Neuron (in vitro differentiated cells): Measurements from ENCODE around the gene MCCC2.
"Not testable (repeated sequence)": the region's sequence is repeated elsewhere in the genome, so short reads cannot be mapped to it uniquely, and the experiment has no call there.

Experiments used
- H2AFZ ChIP-seq: one replicate; pipeline ENCODE4 v1.6.1; 2013; ENCODE audit warnings: low read depth, mild to moderate bottlenecking, inconsistent platforms, low read length, moderate library complexity
- H3K27me3 ChIP-seq: one replicate; pipeline ENCODE4 v1.6.1; 2013; ENCODE audit warnings: low read length; ENCODE audit not compliant: insufficient read depth
- H3K36me3 ChIP-seq: one replicate; pipeline ENCODE4 v1.6.1; 2013; ENCODE audit warnings: low read length; ENCODE audit not compliant: insufficient read depth
- H3K4me1 ChIP-seq: one replicate; pipeline ENCODE4 v1.6.1; 2013; ENCODE audit warnings: low read length; ENCODE audit not compliant: insufficient read depth
- H3K4me3 ChIP-seq: 2 replicates; pipeline ENCODE4 v1.5.1; 2013; ENCODE audit warnings: mild to moderate bottlenecking, low read length, moderate library complexity
- H3K9me3 ChIP-seq: one replicate; pipeline ENCODE4 v1.6.1; 2013; ENCODE audit warnings: low read length

The MCCC2 gene

GRCh38 chr5:71652349-71652748, 65.2 kb downstream of the MCCC2 start:
- Histone ChIP-seq H3K4me3 (no peak overlapping the region), H3K9me3 (no peaks in the 10 kb centered on the region), H3K36me3 (peaks cover 5% of the 10 kb centered on the region), H3K4me1 (no peaks in the 10 kb centered on the region), H3K27me3 (no peaks in the 10 kb centered on the region), H2AFZ (no peak overlapping the region)

DNA sequence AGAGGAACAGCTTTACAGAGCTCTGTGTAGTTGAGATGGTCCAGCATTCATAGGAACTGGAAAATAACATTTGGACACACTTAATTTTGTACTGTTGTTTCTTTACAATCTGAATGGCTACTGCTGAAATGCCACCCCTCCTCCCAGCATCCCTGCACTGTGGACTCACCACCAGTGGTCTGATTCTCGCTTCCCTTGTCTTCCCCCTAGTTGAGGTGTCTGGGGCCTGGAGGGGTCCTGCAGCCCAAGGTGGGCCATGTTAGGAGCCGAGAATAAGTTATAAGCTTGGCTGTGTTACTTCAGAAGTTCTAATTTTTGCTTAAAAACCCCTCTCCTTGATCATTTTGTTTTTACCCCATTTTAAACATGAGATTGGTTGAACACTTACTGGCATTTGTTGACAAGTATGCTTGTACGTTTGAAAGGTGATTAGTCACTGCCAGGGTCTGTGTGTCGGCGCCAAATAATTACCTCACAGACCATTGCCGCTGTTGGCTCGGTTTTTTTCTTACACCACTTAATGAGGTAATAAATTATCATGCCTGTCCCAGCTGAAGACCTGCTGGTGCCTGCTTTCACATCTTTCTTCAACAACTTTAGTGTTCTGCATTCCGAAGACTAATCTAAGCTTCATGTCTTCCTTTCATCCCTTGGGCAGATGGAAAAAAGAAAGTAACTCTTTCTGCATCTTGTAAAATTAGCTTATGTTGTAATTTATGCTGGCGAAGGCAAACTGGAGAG, 65.8 kb downstream of the MCCC2 start:
- H3K36me3 ChIP-seq = peaks cover 5% of the 10 kb centered on the region
- no peaks in the 10 kb centered on the region for H3K9me3 ChIP-seq
- no peak overlapping the region for H3K4me3 ChIP-seq
- H3K27me3 ChIP-seq = no peaks in the 10 kb centered on the region
- no peaks in the 10 kb centered on the region for H3K4me1 ChIP-seq
- H2AFZ ChIP-seq = no peak overlapping the region

- no peaks in the 10 kb centered on the region for H3K27me3 ChIP-seq
- H3K36me3 ChIP-seq = peaks cover 2% of the 10 kb centered on the region
- no peak overlapping the region for H3K4me3 ChIP-seq
- H3K4me1 ChIP-seq = no peaks in the 10 kb centered on the region
- H2AFZ ChIP-seq = no peak overlapping the region
- no peaks in the 10 kb centered on the region for H3K9me3 ChIP-seq
Measured at GRCh38 chr5:71658916-71659662, 71.9 kb downstream of the MCCC2 start.

- no peaks in the 10 kb centered on the region for H3K27me3 ChIP-seq
- no peaks in the 10 kb centered on the region for H3K4me1 ChIP-seq
- no peaks in the 10 kb centered on the region for H3K9me3 ChIP-seq
- H3K36me3 ChIP-seq = no peaks in the 10 kb centered on the region
- H2AFZ ChIP-seq = no peak overlapping the region
- H3K4me3 ChIP-seq = no peak overlapping the region
Measured at GRCh38 chr5:71662381-71662780, 75.2 kb downstream of the MCCC2 start.

- Histone ChIP-seq H3K36me3 (no peaks in the 10 kb centered on the region), H3K9me3 (no peaks in the 10 kb centered on the region), H3K27me3 (no peaks in the 10 kb centered on the region), H3K4me3 (no peak overlapping the region), H3K4me1 (no peaks in the 10 kb centered on the region), H2AFZ (no peak overlapping the region)
Measured at GRCh38 chr5:71663191-71663969, 76.2 kb downstream of the MCCC2 start.

GRCh38 chr5:71664615-71665014, 77.5 kb downstream of the MCCC2 start:
- not testable (repeated sequence) for H3K9me3 ChIP-seq, H3K36me3 ChIP-seq, H3K27me3 ChIP-seq, H2AFZ ChIP-seq, H3K4me3 ChIP-seq, H3K4me1 ChIP-seq

DNA sequence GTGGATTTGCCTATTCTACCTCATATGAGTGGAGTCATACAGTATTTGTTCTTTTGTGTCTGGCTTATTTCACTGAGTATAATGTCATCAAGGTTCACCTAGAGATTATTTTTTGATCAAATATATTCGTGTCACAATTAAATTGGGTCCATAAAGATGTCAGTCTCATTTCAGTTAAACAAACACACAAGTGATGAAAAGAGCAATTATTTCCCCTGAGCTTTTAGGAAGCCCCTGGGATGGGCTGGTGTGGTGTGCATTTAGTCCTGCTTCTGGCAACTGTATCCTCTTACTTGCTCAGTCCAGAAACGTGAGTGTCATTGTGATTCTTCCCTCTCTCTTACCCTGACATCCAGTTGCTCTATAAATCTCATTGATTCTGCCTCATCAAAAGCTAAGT, 79.2 kb downstream of the MCCC2 start:
- Histone ChIP-seq H3K36me3 (no peaks in the 10 kb centered on the region), H3K27me3 (peaks cover 2% of the 10 kb centered on the region), H2AFZ (no peak overlapping the region), H3K4me1 (no peaks in the 10 kb centered on the region), H3K9me3 (no peaks in the 10 kb centered on the region), H3K4me3 (no peak overlapping the region)

DNA sequence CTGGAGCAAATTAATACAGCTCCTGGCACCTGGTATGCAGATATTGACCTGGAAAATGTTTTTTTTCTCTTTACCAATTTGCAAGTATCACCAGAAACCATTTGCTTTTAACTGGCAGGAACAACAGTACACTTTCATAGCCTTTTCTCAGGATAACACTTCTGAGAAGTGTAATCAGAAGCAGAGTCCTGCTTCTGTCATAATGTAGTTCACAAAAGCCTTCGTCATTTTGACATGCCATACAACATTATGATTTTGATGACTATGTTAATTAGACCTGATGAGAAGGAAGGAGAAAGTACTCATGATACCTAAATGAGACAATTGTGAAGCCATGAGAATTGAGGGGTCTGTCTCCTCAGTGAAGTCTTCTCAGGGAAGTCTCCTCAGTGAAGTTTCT, 90.8 kb downstream of the MCCC2 start:
- Histone ChIP-seq H3K4me1 (no peaks in the 10 kb centered on the region), H3K4me3 (no peak overlapping the region), H3K9me3 (no peaks in the 10 kb centered on the region), H3K27me3 (peaks cover 5% of the 10 kb centered on the region), H2AFZ (no peak overlapping the region), H3K36me3 (no peaks in the 10 kb centered on the region)

DNA sequence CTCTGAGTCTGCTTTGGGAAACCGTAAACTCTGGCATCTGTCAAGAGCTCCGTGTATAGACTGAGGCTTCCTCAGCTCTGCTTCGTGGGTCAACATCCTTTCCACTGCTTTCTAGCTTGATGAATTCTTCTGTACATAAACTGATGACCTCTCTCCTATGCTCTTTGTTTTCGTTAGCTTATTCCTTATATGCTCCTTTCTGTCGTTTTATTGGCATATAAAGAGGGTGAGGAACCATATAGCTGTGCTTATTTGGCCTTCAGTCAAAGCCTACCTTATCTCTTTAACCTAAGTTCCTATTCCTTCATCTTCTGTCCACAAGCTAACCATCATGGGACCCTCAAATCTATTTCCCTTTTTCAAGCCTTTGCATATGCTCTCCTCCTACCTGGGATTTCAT, 92.6 kb downstream of the MCCC2 start:
- Histone ChIP-seq H3K36me3 (no peaks in the 10 kb centered on the region), H2AFZ (no peak overlapping the region), H3K4me1 (no peaks in the 10 kb centered on the region), H3K4me3 (no peak overlapping the region), H3K9me3 (no peaks in the 10 kb centered on the region), H3K27me3 (peaks cover 5% of the 10 kb centered on the region)

DNA sequence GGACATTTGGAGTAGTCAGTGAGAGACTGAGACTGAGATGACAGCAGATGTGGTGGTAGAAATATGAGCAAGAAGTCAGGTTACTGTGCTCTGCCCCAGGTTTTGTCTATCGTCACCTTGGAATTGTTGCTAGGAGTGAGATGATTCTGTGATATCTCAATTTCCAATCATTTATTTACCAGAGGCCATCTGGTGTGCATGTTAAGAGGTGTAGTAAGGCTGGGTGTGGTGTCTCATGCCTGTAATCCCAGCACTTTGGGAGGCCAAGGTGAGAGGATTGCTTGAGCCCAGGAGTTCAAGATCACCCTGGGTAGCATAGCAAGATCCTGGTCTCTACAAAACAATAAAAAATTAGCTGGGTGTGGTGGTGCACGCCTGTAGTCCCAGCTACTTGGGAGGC, 93.4 kb downstream of the MCCC2 start:
- peaks cover 5% of the 10 kb centered on the region for H3K27me3 ChIP-seq
- no peak overlapping the region for H3K4me3 ChIP-seq
- H3K36me3 ChIP-seq = no peaks in the 10 kb centered on the region
- no peak overlapping the region for H2AFZ ChIP-seq
- no peaks in the 10 kb centered on the region for H3K9me3 ChIP-seq
- H3K4me1 ChIP-seq = no peaks in the 10 kb centered on the region

GRCh38 chr5:71681296-71681695, 94.2 kb downstream of the MCCC2 start:
- no peak overlapping the region for H2AFZ ChIP-seq
- H3K9me3 ChIP-seq = no peaks in the 10 kb centered on the region
- H3K4me1 ChIP-seq = no peaks in the 10 kb centered on the region
- H3K27me3 ChIP-seq = peaks cover 5% of the 10 kb centered on the region
- no peaks in the 10 kb centered on the region for H3K36me3 ChIP-seq
- no peak overlapping the region for H3K4me3 ChIP-seq

DNA sequence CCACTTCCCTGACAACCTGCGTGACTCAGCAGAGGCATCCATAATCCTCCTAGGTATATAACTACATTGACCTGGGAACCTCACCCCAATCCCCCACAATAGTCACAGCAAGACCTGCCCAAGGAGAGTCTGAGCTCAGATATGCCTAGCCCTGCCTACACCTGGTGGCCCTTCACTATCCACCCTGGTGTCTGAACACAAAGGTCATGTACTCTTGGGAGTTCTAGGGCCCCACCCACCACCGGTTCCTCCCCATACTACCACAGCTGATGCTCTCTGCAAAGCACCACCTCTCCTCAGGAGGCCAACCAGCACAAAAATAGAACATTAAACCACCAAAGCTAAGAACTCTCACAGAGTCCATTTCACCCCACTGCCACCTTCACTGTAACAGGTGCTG, 97.2 kb downstream of the MCCC2 start:
- Histone ChIP-seq H2AFZ (no peak overlapping the region), H3K9me3 (no peaks in the 10 kb centered on the region), H3K4me1 (no peaks in the 10 kb centered on the region), H3K4me3 (no peak overlapping the region), H3K36me3 (no peaks in the 10 kb centered on the region), H3K27me3 (peaks cover 5% of the 10 kb centered on the region)

DNA sequence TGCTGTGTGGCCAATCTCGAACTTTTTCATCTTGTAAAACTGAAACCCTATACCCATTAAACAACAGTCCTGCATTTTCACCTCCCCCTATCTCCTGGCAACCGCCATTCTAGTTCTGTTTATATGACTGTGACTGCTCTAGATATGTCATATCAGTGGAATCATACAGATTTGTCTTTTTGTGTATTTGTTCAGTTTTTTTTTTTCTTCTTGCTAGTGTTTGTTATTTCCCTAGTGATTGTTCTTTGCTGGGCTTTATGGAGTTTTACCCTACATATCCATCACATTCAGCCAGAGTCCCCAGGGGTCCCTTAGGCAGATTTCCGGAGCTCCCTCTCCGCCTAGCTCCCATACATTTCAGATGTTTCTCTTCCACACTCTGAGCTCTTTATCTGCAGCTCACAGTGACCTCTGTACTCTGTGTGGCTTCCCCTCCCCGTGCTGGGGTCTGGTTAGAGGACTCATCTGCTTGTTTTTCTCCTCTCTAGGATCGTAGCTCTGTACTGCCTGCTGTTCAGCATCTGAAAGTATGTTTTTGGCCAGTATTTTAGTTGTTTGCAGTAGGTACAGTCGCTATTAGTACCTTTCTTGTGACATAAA, 106.8 kb downstream of the MCCC2 start:
- no peaks in the 10 kb centered on the region for H3K27me3 ChIP-seq
- H3K36me3 ChIP-seq = no peaks in the 10 kb centered on the region
- H3K4me1 ChIP-seq = peaks cover 16% of the 10 kb centered on the region
- H2AFZ ChIP-seq = peak overlapping the region; percentile 85
- H3K4me3 ChIP-seq = peak overlapping the region; percentile 34
- no peaks in the 10 kb centered on the region for H3K9me3 ChIP-seq
